Suprapubic skin (tissue), 4 donors: ENCODE data around the gene MAP3K10.

ENCODE experiments used
- EP300 ChIP-seq: sonication (generic); formaldehyde crosslinking; IDR thresholded peaks from one replicate; pipeline ENCODE4 v1.6.1; 2017; ENCODE audit warnings: antibody characterized with exemption
- POLR2A ChIP-seq, 2 donors: fragments of 450-650 bp; IDR thresholded peaks; one replicate each; pipeline ENCODE4 v1.6.1; 2017; ENCODE audit warnings: antibody characterized with exemption in 2 of 2, mild to moderate bottlenecking in 2 of 2, moderate library complexity in 2 of 2
- POLR2AphosphoS5 ChIP-seq, 3 donors: sonication (generic); formaldehyde crosslinking; IDR thresholded peaks; one replicate each; pipeline ENCODE4 v1.6.1; 2017; ENCODE audit warnings: antibody characterized with exemption in 3 of 3
- TF ChIP-seq, protein P1 (sequence below), 2 donors: fragments of 200-600 bp in 1 of 2; fragments of 450-650 bp in 1 of 2; sonication (generic) in 1 of 2; IDR thresholded peaks; one replicate each; pipeline ENCODE4 v1.5.1; 2016 to 2019; ENCODE audit warnings: antibody characterized with exemption in 2 of 2, mild to moderate bottlenecking in 1 of 2, moderate library complexity in 1 of 2

DNA sequence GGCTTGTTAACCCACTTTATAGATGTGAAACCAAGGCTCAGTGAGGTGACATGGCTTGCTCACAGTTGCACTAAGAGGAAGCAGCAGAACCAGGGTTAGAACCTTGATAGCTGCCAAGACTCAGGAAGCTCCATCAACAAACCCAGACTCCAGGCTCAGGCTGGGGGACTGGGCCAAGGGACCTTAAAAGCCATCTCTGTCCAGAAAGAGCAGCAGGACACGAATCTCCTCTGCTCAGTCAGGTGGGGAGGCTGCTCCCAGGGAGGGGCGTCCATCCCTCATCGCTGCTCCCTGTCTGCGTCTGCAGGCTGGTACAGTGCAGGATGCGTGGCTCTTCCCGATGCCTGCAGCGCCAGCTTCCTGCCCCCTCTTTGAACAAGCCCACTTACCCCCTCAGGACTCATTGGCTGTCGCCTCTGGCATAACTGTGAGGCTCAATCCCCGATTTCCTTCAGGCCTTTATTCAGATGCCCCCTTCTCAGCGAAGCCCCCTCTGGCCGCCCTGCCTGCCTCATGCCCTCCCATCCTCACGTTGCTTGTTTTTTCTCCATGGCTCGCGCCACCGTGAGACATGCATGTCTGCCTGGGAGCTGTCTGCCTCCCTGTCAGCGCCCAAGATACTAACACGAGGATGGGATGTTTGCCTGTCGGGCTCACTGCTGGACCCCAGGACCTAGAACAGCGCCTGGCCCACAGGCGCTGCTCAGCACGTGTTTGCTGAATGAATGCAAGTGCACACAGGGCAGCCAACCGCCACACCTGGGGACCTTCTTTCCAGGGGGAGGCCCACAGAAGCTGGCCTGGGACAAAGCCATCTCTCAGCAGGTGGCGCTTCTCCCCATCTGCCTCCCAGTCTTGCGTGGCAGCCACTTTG is 72.5 kb downstream of the MAP3K10 start:
- TF ChIP-seq, protein P1, sequence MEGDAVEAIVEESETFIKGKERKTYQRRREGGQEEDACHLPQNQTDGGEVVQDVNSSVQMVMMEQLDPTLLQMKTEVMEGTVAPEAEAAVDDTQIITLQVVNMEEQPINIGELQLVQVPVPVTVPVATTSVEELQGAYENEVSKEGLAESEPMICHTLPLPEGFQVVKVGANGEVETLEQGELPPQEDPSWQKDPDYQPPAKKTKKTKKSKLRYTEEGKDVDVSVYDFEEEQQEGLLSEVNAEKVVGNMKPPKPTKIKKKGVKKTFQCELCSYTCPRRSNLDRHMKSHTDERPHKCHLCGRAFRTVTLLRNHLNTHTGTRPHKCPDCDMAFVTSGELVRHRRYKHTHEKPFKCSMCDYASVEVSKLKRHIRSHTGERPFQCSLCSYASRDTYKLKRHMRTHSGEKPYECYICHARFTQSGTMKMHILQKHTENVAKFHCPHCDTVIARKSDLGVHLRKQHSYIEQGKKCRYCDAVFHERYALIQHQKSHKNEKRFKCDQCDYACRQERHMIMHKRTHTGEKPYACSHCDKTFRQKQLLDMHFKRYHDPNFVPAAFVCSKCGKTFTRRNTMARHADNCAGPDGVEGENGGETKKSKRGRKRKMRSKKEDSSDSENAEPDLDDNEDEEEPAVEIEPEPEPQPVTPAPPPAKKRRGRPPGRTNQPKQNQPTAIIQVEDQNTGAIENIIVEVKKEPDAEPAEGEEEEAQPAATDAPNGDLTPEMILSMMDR (IDR thresholded peaks at IDR 0.05), result no peak
- TF ChIP-seq POLR2A (IDR thresholded peaks at IDR 0.05) (no peak), POLR2AphosphoS5 (IDR thresholded peaks at IDR 0.05) (no peak), EP300 (no peak)
